K562 (cell line): Measurements from ENCODE around the gene KIF25.

ENCODE experiments used
- ESRRA ChIP-seq: fragments of 450-650 bp; IDR thresholded peaks from 2 replicates; pipeline ENCODE4 v1.6.1; 2014; ENCODE audit warnings: low read depth, mild to moderate bottlenecking, moderate library complexity, borderline replicate concordance
- TF ChIP-seq, protein P1 (sequence below), 3 experiments: IDR thresholded peaks in 2 of 3; conservative IDR thresholded peaks in 1 of 3; 2 replicates each; pipeline ENCODE4 v1.5.1; 2011 to 2012; ENCODE audit warnings: low read length in 3 of 3, mild to moderate bottlenecking in 3 of 3, control low read depth in 2 of 3, improper control_type of control experiment in 1 of 3, inconsistent platforms in 1 of 3, low read depth in 1 of 3, mixed read lengths in 1 of 3, moderate library complexity in 1 of 3; ENCODE audit not compliant: insufficient read depth in 2 of 3

DNA sequence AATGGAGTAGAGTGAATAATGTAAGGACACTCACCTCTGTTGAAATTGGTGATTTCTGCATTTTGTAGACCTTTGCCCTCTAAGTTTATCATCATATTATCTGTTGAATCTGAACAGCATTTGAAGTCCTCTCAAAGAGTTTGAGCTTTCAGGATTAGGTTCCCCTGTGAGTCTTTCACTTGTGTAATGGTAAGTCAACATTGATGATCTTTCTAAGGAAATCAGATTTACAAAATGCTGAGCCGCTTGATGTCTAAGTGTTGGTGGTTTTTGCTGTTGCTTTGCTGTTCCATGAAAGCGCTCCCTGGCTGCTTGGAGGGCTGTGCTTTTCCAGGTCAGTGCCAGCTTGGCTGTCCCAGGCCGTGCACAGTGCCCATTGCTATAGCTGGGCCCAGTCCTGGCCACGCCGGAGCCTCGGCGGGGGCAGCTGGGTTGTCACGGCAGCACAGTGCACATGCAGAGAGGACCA, 33.8 kb upstream of the KIF25 start:
- no peak for TF ChIP-seq ESRRA
- TF ChIP-seq, protein P1, sequence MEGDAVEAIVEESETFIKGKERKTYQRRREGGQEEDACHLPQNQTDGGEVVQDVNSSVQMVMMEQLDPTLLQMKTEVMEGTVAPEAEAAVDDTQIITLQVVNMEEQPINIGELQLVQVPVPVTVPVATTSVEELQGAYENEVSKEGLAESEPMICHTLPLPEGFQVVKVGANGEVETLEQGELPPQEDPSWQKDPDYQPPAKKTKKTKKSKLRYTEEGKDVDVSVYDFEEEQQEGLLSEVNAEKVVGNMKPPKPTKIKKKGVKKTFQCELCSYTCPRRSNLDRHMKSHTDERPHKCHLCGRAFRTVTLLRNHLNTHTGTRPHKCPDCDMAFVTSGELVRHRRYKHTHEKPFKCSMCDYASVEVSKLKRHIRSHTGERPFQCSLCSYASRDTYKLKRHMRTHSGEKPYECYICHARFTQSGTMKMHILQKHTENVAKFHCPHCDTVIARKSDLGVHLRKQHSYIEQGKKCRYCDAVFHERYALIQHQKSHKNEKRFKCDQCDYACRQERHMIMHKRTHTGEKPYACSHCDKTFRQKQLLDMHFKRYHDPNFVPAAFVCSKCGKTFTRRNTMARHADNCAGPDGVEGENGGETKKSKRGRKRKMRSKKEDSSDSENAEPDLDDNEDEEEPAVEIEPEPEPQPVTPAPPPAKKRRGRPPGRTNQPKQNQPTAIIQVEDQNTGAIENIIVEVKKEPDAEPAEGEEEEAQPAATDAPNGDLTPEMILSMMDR (IDR thresholded peaks at IDR 0.05 in 2 of 3, conservative IDR thresholded peaks at IDR 0.05 in 1 of 3; ENCODE audit: insufficient read depth in 2 of 3, low read depth in 1 of 3, low read length in 3 of 3) = no peak
